Natural killer cell (primary cell): ENCODE results near the gene GUCA2A. TPM values are rescaled to one million over a fixed set of nuclear protein-coding genes. Genes with fewer than 3 reads are reported as not detected.

ENCODE experiments used
- ATAC-seq, 3 donors: fragments of 150-1000 bp in 2 of 3; fragments of 200-7000 bp in 1 of 3; cut with Tn5 transposase; 1 replicate in 1 of 3; 2 replicates in 2 of 3; pipeline ENCODE4 v1.10.0; 2021; ENCODE audit warnings: mild to moderate bottlenecking in 2 of 3, moderate library complexity in 2 of 3
- DNase-seq, 2 donors: peaks; one replicate each; pipeline versions ENCODE4 v3.0.0 to v3.0.0-alpha.2; 2013 to 2021; ENCODE audit warnings: mixed read lengths in 1 of 2
- H3K27ac ChIP-seq: one replicate; pipeline ENCODE4 v1.5.1; 2013; ENCODE audit warnings: mild to moderate bottlenecking, low read length
- H3K27me3 ChIP-seq: one replicate; pipeline ENCODE4 v1.6.1; 2013; ENCODE audit warnings: low read length; ENCODE audit not compliant: control insufficient read depth, insufficient read depth
- H3K36me3 ChIP-seq: one replicate; pipeline ENCODE4 v1.6.1; 2013; ENCODE audit warnings: low read length; ENCODE audit not compliant: control insufficient read depth, insufficient read depth
- H3K4me1 ChIP-seq: one replicate; pipeline ENCODE4 v1.6.1; 2013; ENCODE audit warnings: low read length; ENCODE audit not compliant: control insufficient read depth, insufficient read depth
- H3K4me3 ChIP-seq: one replicate; pipeline ENCODE4 v1.5.1; 2013; ENCODE audit warnings: low read length
- H3K9me3 ChIP-seq: one replicate; pipeline ENCODE4 v1.6.1; 2013; ENCODE audit warnings: low read length; ENCODE audit not compliant: control insufficient read depth, insufficient read depth
- H3K27ac Mint-ChIP-seq, 2 donors: one replicate each; pipeline ENCODE4 v1.8.0; 2022; ENCODE audit warnings: mild to moderate bottlenecking in 2 of 2, mixed read lengths in 2 of 2, moderate library complexity in 1 of 2
- H3K27me3 Mint-ChIP-seq, 2 donors: one replicate each; pipeline ENCODE4 v1.8.0; 2022; ENCODE audit warnings: low read depth in 2 of 2, mixed read lengths in 2 of 2
- H3K36me3 Mint-ChIP-seq: one replicate; pipeline ENCODE4 v1.8.0; 2022; ENCODE audit warnings: mixed read lengths
- H3K4me1 Mint-ChIP-seq, 2 donors: one replicate each; pipeline ENCODE4 v1.8.0; 2022; ENCODE audit warnings: mixed read lengths in 2 of 2
- H3K4me3 Mint-ChIP-seq: one replicate; pipeline ENCODE4 v1.8.0; 2022; ENCODE audit warnings: mild to moderate bottlenecking, moderate library complexity, mixed read lengths
- H3K9me3 Mint-ChIP-seq, 2 donors: one replicate each; pipeline ENCODE4 v1.8.0; 2022; ENCODE audit warnings: mixed read lengths in 2 of 2
- WGBS: methylation state at CpG from one replicate; pipeline ENCODE4 v1.1.7; 2013; ENCODE audit warnings: missing lambda C conversion rate; ENCODE audit not compliant: insufficient coverage; 5-methylcytosine and 5-hydroxymethylcytosine counted together
- intact Hi-C: fragments of 100-400 bp; cut with micrococcal nuclease; formaldehyde crosslinking; loops from one replicate; pipeline ENCODE4 v1.14.2; 2022
- total RNA-seq, 4 donors: library from RNA; stranded (reverse); fragments of 120-200 nt in 1 of 4; gene quantifications; one replicate each; pipeline versions ENCODE4 v1.2.3 to v1.2.4, GENCODE V29; 2013 to 2022
- TF ChIP-seq, protein P1 (sequence below): fragments of 200-600 bp; IDR thresholded peaks from one replicate; pipeline ENCODE4 v1.8.0; 2022; ENCODE audit warnings: antibody characterized with exemption

GUCA2A gene
- total RNA-seq, 3 donors from 2014 or later (not counting 1 experiment from before 2014, with no cell fraction given), result not detected

- no peaks in the 10 kb centered on the region for H3K9me3 ChIP-seq
- intact Hi-C loops, result loop anchor here (5.0 kb wide), 1 partner anchor 158 kb away; the partner anchor contains the start of gene FOXJ3
- H3K27ac ChIP-seq, result no peak overlapping the region
- no peak overlapping the region for H3K4me3 ChIP-seq
- Mint-ChIP-seq H3K4me3 (no peak overlapping the region), H3K36me3 (no peaks in the 10 kb centered on the region), H3K4me1 (peaks cover 0 to 10% of the 10 kb centered on the region in 2 donors), H3K9me3 (no peaks in the 10 kb centered on the region), H3K27ac (no peak overlapping the region), H3K27me3 (no peaks in the 10 kb centered on the region)
- H3K36me3 ChIP-seq, result peaks cover 14% of the 10 kb centered on the region
- ATAC-seq (no peak), DNase-seq (no peak)
- TF ChIP-seq, protein P1, sequence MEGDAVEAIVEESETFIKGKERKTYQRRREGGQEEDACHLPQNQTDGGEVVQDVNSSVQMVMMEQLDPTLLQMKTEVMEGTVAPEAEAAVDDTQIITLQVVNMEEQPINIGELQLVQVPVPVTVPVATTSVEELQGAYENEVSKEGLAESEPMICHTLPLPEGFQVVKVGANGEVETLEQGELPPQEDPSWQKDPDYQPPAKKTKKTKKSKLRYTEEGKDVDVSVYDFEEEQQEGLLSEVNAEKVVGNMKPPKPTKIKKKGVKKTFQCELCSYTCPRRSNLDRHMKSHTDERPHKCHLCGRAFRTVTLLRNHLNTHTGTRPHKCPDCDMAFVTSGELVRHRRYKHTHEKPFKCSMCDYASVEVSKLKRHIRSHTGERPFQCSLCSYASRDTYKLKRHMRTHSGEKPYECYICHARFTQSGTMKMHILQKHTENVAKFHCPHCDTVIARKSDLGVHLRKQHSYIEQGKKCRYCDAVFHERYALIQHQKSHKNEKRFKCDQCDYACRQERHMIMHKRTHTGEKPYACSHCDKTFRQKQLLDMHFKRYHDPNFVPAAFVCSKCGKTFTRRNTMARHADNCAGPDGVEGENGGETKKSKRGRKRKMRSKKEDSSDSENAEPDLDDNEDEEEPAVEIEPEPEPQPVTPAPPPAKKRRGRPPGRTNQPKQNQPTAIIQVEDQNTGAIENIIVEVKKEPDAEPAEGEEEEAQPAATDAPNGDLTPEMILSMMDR, result no peak
- H3K27me3 ChIP-seq, result no peaks in the 10 kb centered on the region
- WGBS, result 12% methylated on average over 2 of the region's 2 CpGs
- H3K4me1 ChIP-seq, result no peaks in the 10 kb centered on the region
Observed at GRCh38 chr1:42179275-42179674, 14.7 kb upstream of the GUCA2A start.

- H3K4me3 Mint-ChIP-seq, result no peak overlapping the region
- DNase-seq, result no peak
- Histone ChIP-seq H3K27me3 (no peaks in the 10 kb centered on the region), H3K27ac (no peak overlapping the region), H3K36me3 (peaks cover 14% of the 10 kb centered on the region), H3K4me3 (no peak overlapping the region), H3K9me3 (no peaks in the 10 kb centered on the region), H3K4me1 (no peaks in the 10 kb centered on the region)
- 95% methylated on average over 3 of the region's 3 CpGs for WGBS
- H3K4me1 Mint-ChIP-seq, result peaks cover 0 to 10% of the 10 kb centered on the region in 2 donors
- intact Hi-C loops, result loop anchor here (5.0 kb wide), 1 partner anchor 159 kb away; the partner anchor contains the start of gene FOXJ3
- no peaks in the 10 kb centered on the region for H3K27me3 Mint-ChIP-seq
- no peaks in the 10 kb centered on the region for H3K36me3 Mint-ChIP-seq
- TF ChIP-seq, protein P1, result no peak
- H3K9me3 Mint-ChIP-seq, result no peaks in the 10 kb centered on the region
- no peak overlapping the region for H3K27ac Mint-ChIP-seq
- ATAC-seq, result no peak
Observed at GRCh38 chr1:42178249-42178648, 13.7 kb upstream of the GUCA2A start.

GRCh38 chr1:42177541-42177981 lies 13.0 kb upstream of the GUCA2A start:
- H3K27me3 Mint-ChIP-seq, result no peaks in the 10 kb centered on the region
- no peaks in the 10 kb centered on the region for H3K4me1 ChIP-seq
- no peaks in the 10 kb centered on the region for H3K9me3 ChIP-seq
- ATAC-seq (no peak), DNase-seq (no peak)
- no peaks in the 10 kb centered on the region for H3K9me3 Mint-ChIP-seq
- no peaks in the 10 kb centered on the region for H3K36me3 Mint-ChIP-seq
- H3K4me1 Mint-ChIP-seq, result peaks cover 0 to 10% of the 10 kb centered on the region in 2 donors
- no peak overlapping the region for H3K4me3 Mint-ChIP-seq
- TF ChIP-seq, protein P1, result no peak
- intact Hi-C loops, result loop anchor here (5.0 kb wide), 1 partner anchor 160 kb away; the partner anchor contains the start of gene FOXJ3
- H3K4me3 ChIP-seq, result no peak overlapping the region
- H3K27ac ChIP-seq, result no peak overlapping the region
- H3K27ac Mint-ChIP-seq, result peak overlapping the region in 1 of 2 donors; percentile 62
- 97% methylated on average over 6 of the region's 6 CpGs for WGBS
- H3K36me3 ChIP-seq, result peaks cover 14% of the 10 kb centered on the region
- H3K27me3 ChIP-seq, result no peaks in the 10 kb centered on the region
